K562 (cell line): ENCODE measurements around the gene GPER1. TPM values are rescaled to one million over a fixed set of nuclear protein-coding genes. Genes with fewer than 3 reads are reported as not detected.
A peak's percentile ranks its signal among the peaks of the same experiment; 100 is the strongest.

Experiments used
- C11orf30 ChIP-seq: fragments of 450-650 bp; IDR thresholded peaks from 2 replicates; pipeline ENCODE4 v1.6.1; 2016; ENCODE audit warnings: low read depth, mild to moderate bottlenecking
- CBX1 ChIP-seq: sonication (generic); IDR thresholded peaks from 2 replicates; pipeline ENCODE4 v1.6.1; 2016; ENCODE audit warnings: antibody characterized with exemption, low read depth, mild to moderate bottlenecking
- EP400 ChIP-seq: fragments of 450-650 bp; IDR thresholded peaks from 2 replicates; pipeline ENCODE4 v1.6.1; 2017; ENCODE audit warnings: antibody characterized with exemption, mild to moderate bottlenecking, moderate library complexity
- ETV6 ChIP-seq, 3 experiments: fragments of 150-350 bp in 1 of 3; sonication (generic) in 1 of 3; formaldehyde crosslinking in 1 of 3; IDR thresholded peaks; 2 replicates each; pipeline versions ENCODE4 v1.6.1 to v1.8.0; 2014 to 2022; ENCODE audit warnings: borderline replicate concordance in 2 of 3, low read depth in 2 of 3, antibody characterized with exemption in 1 of 3, low read length in 1 of 3, mild to moderate bottlenecking in 1 of 3, missing genetic modification reagents in 1 of 3
- FOXA1 ChIP-seq: fragments of 450-650 bp; IDR thresholded peaks from 2 replicates; pipeline ENCODE4 v1.6.1; 2016; ENCODE audit warnings: mild to moderate bottlenecking, borderline replicate concordance
- HDAC2 ChIP-seq: fragments of 450-650 bp; IDR thresholded peaks from 2 replicates; pipeline ENCODE4 v1.6.1; 2016; ENCODE audit warnings: mild to moderate bottlenecking
- HLTF ChIP-seq: fragments of 450-650 bp; IDR thresholded peaks from 2 replicates; pipeline ENCODE4 v1.6.1; 2016
- HMG20A ChIP-seq: fragments of 450-650 bp; formaldehyde crosslinking; conservative IDR thresholded peaks from 2 replicates; pipeline ENCODE4 v1.4.0; 2020; ENCODE audit warnings: mild to moderate bottlenecking, mixed read lengths
- HNRNPH1 ChIP-seq: fragments of 200-400 bp; formaldehyde crosslinking; optimal IDR thresholded peaks from 2 replicates; pipeline ENCODE3; 2017; ENCODE audit warnings: low read depth, mild to moderate bottlenecking, low read length, moderate library complexity
- MAZ ChIP-seq, 2 experiments: fragments of 450-650 bp in 1 of 2; sonication (generic) in 1 of 2; formaldehyde crosslinking; IDR thresholded peaks in 1 of 2; conservative IDR thresholded peaks in 1 of 2; 2 replicates each; pipeline versions ENCODE4 v1.4.0 to v1.5.0; 2020; ENCODE audit warnings: mild to moderate bottlenecking in 1 of 2, missing genetic modification reagents in 1 of 2
- SMARCA4 ChIP-seq: fragments of 450-650 bp; IDR thresholded peaks from 2 replicates; pipeline ENCODE4 v1.6.1; 2016
- SRSF3 ChIP-seq: fragments of 200-400 bp; formaldehyde crosslinking; IDR thresholded peaks from 2 replicates; pipeline ENCODE4 v1.6.1; 2016; ENCODE audit warnings: mild to moderate bottlenecking, low read length, moderate library complexity; ENCODE audit not compliant: insufficient read depth
- TCF7L2 ChIP-seq: fragments of 150-350 bp; IDR thresholded peaks from 2 replicates; pipeline ENCODE4 v1.6.1; 2016; ENCODE audit warnings: low read depth, mild to moderate bottlenecking, low read length, moderate library complexity
- ZNF717 ChIP-seq: fragments of 250-450 bp; sonication (Bioruptor Pico); IDR thresholded peaks from 2 replicates; pipeline ENCODE4 v1.5.0; 2021
- ZNF766 ChIP-seq: fragments of 200-800 bp; sonication (Bioruptor generic); conservative IDR thresholded peaks from 2 replicates; pipeline ENCODE4 v1.6.1; 2016; ENCODE audit warnings: missing genetic modification characterization, missing compliant biosample characterization
- polyA plus RNA-seq, 8 experiments: library from polyadenylated mRNA; depleted of rRNA in 4 of 8; stranded (reverse) in 5 of 8; unstranded in 3 of 8; fragments of >200 nt; fragmentation: Nextera tagmentation in 2 of 8; fragmentation: Illumina TruSeq in 1 of 8; extraction: Ambion mirVana in 2 of 8; extraction: Trizol in 1 of 8; gene quantifications; 2 replicates each; pipeline versions ENCODE4 v1.2.1 to v1.2.3, GENCODE V29; 2011 to 2014; ENCODE audit warnings: inconsistent platforms in 1 of 8, missing spikeins in 1 of 8
- total RNA-seq, 7 experiments: library from RNA; depleted of rRNA in 6 of 7; stranded (reverse); fragments of >200 nt in 6 of 7; fragmentation: Illumina TruSeq in 2 of 7; extraction: Trizol in 2 of 7; gene quantifications; 2 replicates each; pipeline versions ENCODE4 v1.2.1 to v1.2.3, GENCODE V29; 2011 to 2021; ENCODE audit warnings: low replicate concordance in 1 of 7
- TF ChIP-seq, protein P1 (sequence below): fragments of 250-450 bp; sonication (Bioruptor Pico); IDR thresholded peaks from 2 replicates; pipeline ENCODE4 v1.5.0; 2021; ENCODE audit warnings: mild to moderate bottlenecking, moderate library complexity
- TF ChIP-seq, protein P2 (sequence below), 2 experiments: fragments of 450-650 bp; conservative IDR thresholded peaks; 2 replicates each; pipeline ENCODE4 v1.6.1; 2017; ENCODE audit warnings: mild to moderate bottlenecking in 2 of 2, moderate library complexity in 2 of 2
- TF ChIP-seq, protein P3 (sequence below): fragments of 450-650 bp; formaldehyde crosslinking; IDR thresholded peaks from 2 replicates; pipeline ENCODE4 v1.4.0; 2020; ENCODE audit warnings: mild to moderate bottlenecking, mixed read lengths

Gene GPER1
- total and polyA plus RNA-seq, 9 of the 15 experiments (the other 6 are each of a cell fraction or from before 2014, with no cell fraction given) = 0.04 to 0.09 (median 0.08) TPM; not detected in 6

DNA sequence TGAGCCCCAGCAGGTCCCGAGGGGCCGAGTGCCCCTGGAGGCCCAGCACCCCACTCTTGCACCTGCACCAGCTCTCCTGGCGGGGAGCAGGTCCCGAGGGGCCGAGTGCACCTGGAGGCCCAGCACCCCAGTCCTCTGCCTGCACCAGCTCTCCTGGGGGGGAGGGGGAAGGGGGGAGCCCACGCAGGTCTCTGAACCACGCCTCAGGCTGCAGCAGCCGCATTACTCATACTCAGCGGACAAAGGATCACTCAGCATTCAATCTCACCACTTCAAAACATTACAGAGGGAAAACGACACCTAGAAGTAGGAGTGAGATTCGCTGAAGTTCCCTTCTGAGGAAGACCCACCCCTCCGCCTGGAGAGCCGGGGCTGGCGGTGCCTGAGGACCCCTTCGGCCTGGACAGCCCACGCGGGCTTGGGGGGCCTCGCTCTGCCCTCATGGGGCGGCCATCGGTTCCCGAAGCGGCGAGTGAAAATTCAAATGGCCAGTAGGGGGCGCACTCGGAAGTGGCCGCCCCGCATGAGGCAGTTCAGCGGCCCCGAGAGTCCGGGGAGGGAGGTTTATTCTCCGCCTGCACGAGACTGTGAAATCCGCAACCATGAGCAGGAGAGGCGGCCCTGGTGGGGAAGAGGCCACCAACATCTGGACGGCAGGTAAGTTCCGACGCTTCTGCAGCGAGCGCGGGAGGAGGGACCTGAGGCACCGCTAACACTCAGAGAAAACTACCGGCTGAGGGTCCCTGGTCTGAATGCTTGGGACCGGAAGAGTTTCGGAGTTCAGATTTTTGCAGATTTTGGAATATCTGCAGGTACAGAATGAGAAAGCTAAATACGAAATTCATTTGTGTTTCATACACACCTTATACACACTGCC, 1.1 kb upstream of the GPER1 start (continued):
- TF ChIP-seq HNRNPH1 = no peak
- no peak for TF ChIP-seq ZNF717 (CRISPR knock-in tag)
- TF ChIP-seq HMG20A (CRISPR knock-in tag) = no peak
- TF ChIP-seq HLTF = no peak
- peak in 1 of 2 experiments; percentile 52; a peak in 1 of 4 replicates for TF ChIP-seq MAZ (CRISPR knock-in tag; conservative IDR thresholded peaks at IDR 0.05 in 1 of 2, IDR thresholded peaks at IDR 0.05 in 1 of 2)
- TF ChIP-seq, protein P1, sequence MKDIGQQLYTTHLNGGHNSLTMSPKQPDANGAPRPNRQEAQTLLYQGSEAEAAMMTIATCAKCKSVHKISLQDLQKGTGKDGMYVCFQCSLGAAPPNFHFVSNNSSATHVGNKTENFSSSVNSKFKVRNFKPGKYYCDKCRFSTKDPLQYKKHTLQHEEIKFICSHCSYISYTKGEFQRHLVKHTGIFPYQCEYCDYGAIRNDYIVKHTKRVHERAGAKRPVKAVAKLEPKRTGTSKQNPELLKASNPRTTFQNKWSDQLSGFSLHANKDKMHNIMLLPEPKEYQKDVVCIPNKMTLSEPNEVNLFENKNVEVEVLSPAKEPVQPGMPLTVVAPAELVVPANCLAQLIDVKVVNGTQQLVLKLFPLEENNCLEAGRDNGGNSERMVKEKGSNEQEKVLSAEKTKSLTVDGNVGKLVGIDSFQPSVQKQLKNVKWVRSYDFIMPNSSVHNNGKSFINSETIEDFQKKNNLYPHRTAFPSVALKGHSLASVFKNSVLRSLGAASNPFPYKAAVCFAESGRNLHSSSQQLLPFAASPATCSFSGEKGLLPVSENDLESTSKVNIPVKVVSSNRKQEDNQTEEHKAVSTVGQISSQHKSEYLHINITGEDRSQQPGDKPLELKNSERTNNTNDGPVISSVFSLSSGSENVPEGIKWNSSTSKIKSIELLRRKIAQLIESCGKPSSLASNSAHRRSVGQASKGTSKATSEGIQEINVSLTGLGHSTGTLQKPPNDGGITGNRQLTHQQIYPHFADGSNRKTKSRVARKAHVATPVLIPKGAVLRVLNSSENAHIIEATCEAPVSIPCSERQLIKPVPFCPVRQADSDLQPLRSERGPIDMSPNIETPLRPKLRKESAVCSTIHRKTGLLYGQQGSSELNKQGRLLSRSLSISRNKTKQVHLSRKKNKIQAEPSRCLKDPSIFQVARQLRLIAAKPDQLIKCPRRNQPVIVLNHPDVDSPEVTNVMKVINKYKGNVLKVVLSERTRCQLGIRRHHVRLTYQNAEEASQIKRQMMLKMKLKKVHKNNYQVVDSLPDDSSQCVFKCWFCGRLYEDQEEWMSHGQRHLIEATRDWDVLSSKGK (CRISPR knock-in tag) = no peak
- TF ChIP-seq TCF7L2 = no peak
- peak; percentile 90 for TF ChIP-seq ZNF766 (CRISPR knock-in tag)
- TF ChIP-seq, protein P2, sequence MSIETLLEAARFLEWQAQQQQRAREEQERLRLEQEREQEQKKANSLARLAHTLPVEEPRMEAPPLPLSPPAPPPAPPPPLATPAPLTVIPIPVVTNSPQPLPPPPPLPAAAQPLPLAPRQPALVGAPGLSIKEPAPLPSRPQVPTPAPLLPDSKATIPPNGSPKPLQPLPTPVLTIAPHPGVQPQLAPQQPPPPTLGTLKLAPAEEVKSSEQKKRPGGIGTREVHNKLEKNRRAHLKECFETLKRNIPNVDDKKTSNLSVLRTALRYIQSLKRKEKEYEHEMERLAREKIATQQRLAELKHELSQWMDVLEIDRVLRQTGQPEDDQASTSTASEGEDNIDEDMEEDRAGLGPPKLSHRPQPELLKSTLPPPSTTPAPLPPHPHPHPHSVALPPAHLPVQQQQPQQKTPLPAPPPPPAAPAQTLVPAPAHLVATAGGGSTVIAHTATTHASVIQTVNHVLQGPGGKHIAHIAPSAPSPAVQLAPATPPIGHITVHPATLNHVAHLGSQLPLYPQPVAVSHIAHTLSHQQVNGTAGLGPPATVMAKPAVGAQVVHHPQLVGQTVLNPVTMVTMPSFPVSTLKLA (conservative IDR thresholded peaks at IDR 0.05) = peak; percentile 30 to 56; a peak in 3 of 4 replicates
- TF ChIP-seq CBX1 = 0 out of 2 replicates have a peak, but pooled peaks have one; percentile 38
- no peak for TF ChIP-seq ETV6 (IDR thresholded peaks at IDR 0.05; ENCODE audit: borderline replicate concordance in 1 of 2, low read depth in 2 of 2, low read length in 1 of 2)
- no peak for TF ChIP-seq ETV6 (CRISPR knock-in tag; IDR thresholded peaks at IDR 0.05; ENCODE audit: borderline replicate concordance)
- TF ChIP-seq C11orf30 = no peak
- no peak for TF ChIP-seq SRSF3
- TF ChIP-seq FOXA1 = no peak
- no peak; the same call in 1 of the 2 replicates for TF ChIP-seq HDAC2
- TF ChIP-seq EP400 = peak; percentile 65
- TF ChIP-seq, protein P3, sequence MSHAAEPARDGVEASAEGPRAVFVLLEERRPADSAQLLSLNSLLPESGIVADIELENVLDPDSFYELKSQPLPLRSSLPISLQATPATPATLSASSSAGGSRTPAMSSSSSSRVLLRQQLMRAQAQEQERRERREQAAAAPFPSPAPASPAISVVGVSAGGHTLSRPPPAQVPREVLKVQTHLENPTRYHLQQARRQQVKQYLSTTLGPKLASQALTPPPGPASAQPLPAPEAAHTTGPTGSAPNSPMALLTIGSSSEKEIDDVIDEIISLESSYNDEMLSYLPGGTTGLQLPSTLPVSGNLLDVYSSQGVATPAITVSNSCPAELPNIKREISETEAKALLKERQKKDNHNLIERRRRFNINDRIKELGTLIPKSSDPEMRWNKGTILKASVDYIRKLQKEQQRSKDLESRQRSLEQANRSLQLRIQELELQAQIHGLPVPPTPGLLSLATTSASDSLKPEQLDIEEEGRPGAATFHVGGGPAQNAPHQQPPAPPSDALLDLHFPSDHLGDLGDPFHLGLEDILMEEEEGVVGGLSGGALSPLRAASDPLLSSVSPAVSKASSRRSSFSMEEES (CRISPR knock-in tag) = no peak
- no peak for TF ChIP-seq SMARCA4
